GM23248 (cell line): ENCODE results near the gene TRIAP1.

Experiments used
- EZH2 ChIP-seq: fragments of 200-600 bp; sonication (generic); IDR thresholded peaks from 2 replicates; pipeline ENCODE4 v1.6.1; 2018; ENCODE audit warnings: antibody characterized with exemption, mild to moderate bottlenecking; ENCODE audit not compliant: insufficient read depth, poor library complexity, severe bottlenecking
- EZH2phosphoT487 ChIP-seq: fragments of 200-600 bp; sonication (generic); IDR thresholded peaks from 2 replicates; pipeline ENCODE4 v1.6.1; 2018; ENCODE audit warnings: antibody characterized with exemption, moderate library complexity, mild to moderate bottlenecking, low read depth; ENCODE audit not compliant: insufficient read depth

- TF ChIP-seq EZH2phosphoT487 (no peak), EZH2 (no peak)
These were observed 14.0 kb upstream of the TRIAP1 start for GRCh38 chr12:120460157-120460556.
